ENCODE results near the gene GARNL3.

GRCh38 chr9:127232833-127233549 is 31.6 kb upstream of the GARNL3 start:
- TF ChIP-seq CTCF (IDR thresholded peaks at IDR 0.05; ENCODE audit: poor library complexity, severe bottlenecking) (no peak), EP300 (conservative IDR thresholded peaks at IDR 0.05; ENCODE audit: poor library complexity, severe bottlenecking) (no peak), EZH2 (IDR thresholded peaks at IDR 0.05; ENCODE audit: borderline replicate concordance, insufficient read depth, low read length, poor library complexity, severe bottlenecking) (no peak), RAD21 (conservative IDR thresholded peaks at IDR 0.05) (no peak)

All from neural cell (in vitro differentiated cells).